WTC11 (cell line): Measurements from ENCODE around the gene ABHD1. TPM values are rescaled to one million over a fixed set of nuclear protein-coding genes. Genes with fewer than 3 reads are reported as not detected.

Experiments used
- ATAC-seq: fragments of 200-7000 bp; cut with Tn5 transposase; 2 replicates; pipeline ENCODE4 v1.10.0; 2021; ENCODE audit warnings: mild to moderate bottlenecking, moderate library complexity
- CTCF ChIA-PET: fragments of 300-600 bp; sonication (Branson Sonifier 250); formaldehyde crosslinking; loops from one replicate; lab custom pipeline; 2021; ENCODE audit warnings: antibody characterized with exemption; lab: Charles Lee
- POLR2A ChIA-PET: fragments of 350-600 bp; sonication (Branson Sonifier 250); formaldehyde crosslinking; loops from one replicate; lab custom pipeline; 2021; ENCODE audit warnings: antibody characterized with exemption; lab: Charles Lee
- DNase-seq: peaks from one replicate; pipeline ENCODE4 v3.0.0; 2021; ENCODE audit warnings: low spot score
- H3K27ac Mint-ChIP-seq: 2 replicates; pipeline ENCODE4 v1.8.0; 2021; ENCODE audit warnings: mixed read lengths
- H3K27me3 Mint-ChIP-seq: 2 replicates; pipeline ENCODE4 v1.8.0; 2021; ENCODE audit warnings: low read depth, mild to moderate bottlenecking, moderate library complexity, mixed read lengths
- H3K36me3 Mint-ChIP-seq: 2 replicates; pipeline ENCODE4 v1.8.0; 2021; ENCODE audit warnings: mixed read lengths
- H3K4me1 Mint-ChIP-seq: 2 replicates; pipeline ENCODE4 v1.8.0; 2022; ENCODE audit warnings: mixed read lengths
- H3K4me3 Mint-ChIP-seq: 2 replicates; pipeline ENCODE4 v1.8.0; 2021; ENCODE audit warnings: mild to moderate bottlenecking, moderate library complexity, mixed read lengths
- H3K9me3 Mint-ChIP-seq: 2 replicates; pipeline ENCODE4 v1.8.0; 2021; ENCODE audit warnings: mixed read lengths
- ATF2 ChIP-seq: sonication (generic); formaldehyde crosslinking; IDR thresholded peaks from 2 replicates; pipeline ENCODE4 v1.8.1; 2022; ENCODE audit warnings: low read depth, missing genetic modification reagents, borderline replicate concordance
- CBFB ChIP-seq: sonication (generic); formaldehyde crosslinking; IDR thresholded peaks from 2 replicates; pipeline ENCODE4 v1.8.1; 2022; ENCODE audit warnings: mild to moderate bottlenecking, low read depth, missing genetic modification reagents
- CDX4 ChIP-seq: fragments of 250-450 bp; sonication (Bioruptor Pico); IDR thresholded peaks from 2 replicates; pipeline ENCODE4 v1.9.0; 2021; ENCODE audit warnings: moderate library complexity, mild to moderate bottlenecking, inconsistent platforms, borderline replicate concordance
- E2F4 ChIP-seq: sonication (generic); formaldehyde crosslinking; IDR thresholded peaks from 2 replicates; pipeline ENCODE4 v1.8.1; 2022; ENCODE audit warnings: low read depth, mild to moderate bottlenecking, moderate library complexity, missing genetic modification reagents, borderline replicate concordance
- ELF4 ChIP-seq: sonication (generic); formaldehyde crosslinking; IDR thresholded peaks from 2 replicates; pipeline ENCODE4 v1.8.1; 2022; ENCODE audit warnings: low read depth, mild to moderate bottlenecking, moderate library complexity, missing genetic modification reagents
- ESRRA ChIP-seq: sonication (generic); formaldehyde crosslinking; IDR thresholded peaks from 2 replicates; pipeline ENCODE4 v1.8.1; 2022; ENCODE audit warnings: mild to moderate bottlenecking, missing genetic modification reagents, borderline replicate concordance
- GABPB1 ChIP-seq: sonication (generic); formaldehyde crosslinking; IDR thresholded peaks from 2 replicates; pipeline ENCODE4 v1.8.1; 2023; ENCODE audit warnings: mild to moderate bottlenecking, missing genetic modification reagents
- GRHL2 ChIP-seq: fragments of 250-450 bp; sonication (Bioruptor Pico); IDR thresholded peaks from 2 replicates; pipeline ENCODE4 v1.8.0; 2022; ENCODE audit warnings: mild to moderate bottlenecking, moderate library complexity; ENCODE audit not compliant: insufficient replicate concordance, severe bottlenecking
- HMGXB4 ChIP-seq: sonication (generic); formaldehyde crosslinking; IDR thresholded peaks from 2 replicates; pipeline ENCODE4 v1.8.1; 2023; ENCODE audit warnings: mild to moderate bottlenecking, moderate library complexity, missing genetic modification reagents
- IRF1 ChIP-seq: sonication (generic); formaldehyde crosslinking; IDR thresholded peaks from 2 replicates; pipeline ENCODE4 v1.8.0; 2023; ENCODE audit warnings: missing genetic modification reagents
- KAT7 ChIP-seq: sonication (generic); formaldehyde crosslinking; IDR thresholded peaks from 2 replicates; pipeline ENCODE4 v1.8.1; 2023; ENCODE audit warnings: missing genetic modification reagents, mild to moderate bottlenecking, borderline replicate concordance
- MXD4 ChIP-seq: fragments of 250-450 bp; sonication (Bioruptor Pico); IDR thresholded peaks from 2 replicates; pipeline ENCODE4 v1.8.0; 2021; ENCODE audit warnings: mild to moderate bottlenecking, moderate library complexity, borderline replicate concordance
- MYBL2 ChIP-seq: sonication (generic); formaldehyde crosslinking; IDR thresholded peaks from 2 replicates; pipeline ENCODE4 v1.8.1; 2023; ENCODE audit warnings: mild to moderate bottlenecking, moderate library complexity, missing genetic modification reagents
- NR1H2 ChIP-seq: sonication (generic); formaldehyde crosslinking; IDR thresholded peaks from 2 replicates; pipeline ENCODE4 v1.9.0; 2021; ENCODE audit warnings: mild to moderate bottlenecking, moderate library complexity, missing genetic modification reagents
- NR3C1 ChIP-seq: sonication (generic); formaldehyde crosslinking; conservative IDR thresholded peaks from 2 replicates; pipeline ENCODE4 v1.8.1; 2023; ENCODE audit warnings: low read depth, mild to moderate bottlenecking, missing genetic modification reagents
- RELA ChIP-seq: sonication (generic); formaldehyde crosslinking; IDR thresholded peaks from 2 replicates; pipeline ENCODE4 v1.8.1; 2022; ENCODE audit warnings: missing genetic modification reagents, mild to moderate bottlenecking, borderline replicate concordance
- SMAD3 ChIP-seq: sonication (generic); formaldehyde crosslinking; IDR thresholded peaks from 2 replicates; pipeline ENCODE4 v1.8.0; 2022; ENCODE audit warnings: missing genetic modification reagents, mild to moderate bottlenecking, borderline replicate concordance
- SP1 ChIP-seq: sonication (generic); formaldehyde crosslinking; conservative IDR thresholded peaks from 2 replicates; pipeline ENCODE4 v1.8.1; 2022; ENCODE audit warnings: missing genetic modification reagents
- TCF7 ChIP-seq: sonication (generic); formaldehyde crosslinking; IDR thresholded peaks from 2 replicates; pipeline ENCODE4 v1.8.0; 2022; ENCODE audit warnings: mild to moderate bottlenecking, low read depth, missing genetic modification reagents, moderate library complexity
- TEAD4 ChIP-seq: sonication (generic); formaldehyde crosslinking; IDR thresholded peaks from 2 replicates; pipeline ENCODE4 v1.8.0; 2022; ENCODE audit warnings: mild to moderate bottlenecking, missing genetic modification reagents
- ZBTB21 ChIP-seq: sonication (generic); formaldehyde crosslinking; IDR thresholded peaks from 2 replicates; pipeline ENCODE4 v1.8.1; 2023; ENCODE audit warnings: mild to moderate bottlenecking, missing genetic modification reagents, borderline replicate concordance
- ZNF138 ChIP-seq: sonication (generic); formaldehyde crosslinking; conservative IDR thresholded peaks from 2 replicates; pipeline ENCODE4 v1.8.1; 2022; ENCODE audit warnings: mild to moderate bottlenecking, moderate library complexity, missing genetic modification reagents
- ZNF219 ChIP-seq: sonication (generic); formaldehyde crosslinking; IDR thresholded peaks from 2 replicates; pipeline ENCODE4 v1.8.0; 2023; ENCODE audit warnings: missing genetic modification reagents, mild to moderate bottlenecking, borderline replicate concordance
- ZNF232 ChIP-seq: sonication (generic); formaldehyde crosslinking; IDR thresholded peaks from 2 replicates; pipeline ENCODE4 v1.8.0; 2022; ENCODE audit warnings: mild to moderate bottlenecking, missing genetic modification reagents
- total RNA-seq: library from RNA; stranded (reverse); gene quantifications from 3 replicates; pipeline ENCODE4 v1.2.3, GENCODE V29; 2021
- TF ChIP-seq, protein P1 (sequence below): fragments of 250-450 bp; sonication (Bioruptor Pico); IDR thresholded peaks from 2 replicates; pipeline ENCODE4 v1.9.0; 2021; ENCODE audit warnings: mild to moderate bottlenecking

ABHD1 gene
- total RNA-seq, 1 experiment from 2014 or later, result 0.31 TPM

DNA sequence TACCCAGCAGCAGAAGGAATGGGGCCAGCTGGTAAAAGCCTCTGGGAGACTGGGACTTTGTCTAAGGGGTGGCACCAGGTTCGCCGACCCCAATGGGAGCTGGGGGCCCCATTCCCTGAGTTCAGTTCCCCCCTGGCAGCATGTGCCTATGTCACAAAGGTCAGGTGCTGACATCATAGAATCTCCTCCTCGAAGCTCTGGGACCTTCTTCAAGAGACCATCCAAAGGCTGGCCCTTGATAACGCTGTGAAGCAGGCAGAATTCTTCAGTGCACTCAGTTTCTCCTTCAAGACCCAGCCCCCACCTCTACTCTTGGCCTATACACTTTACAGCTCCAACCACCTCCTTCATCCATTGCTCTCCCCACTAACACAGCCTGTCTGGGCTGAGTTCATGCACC, 15.7 kb downstream of the ABHD1 start, which contains the start of gene PRR30:
PRR30 (minus strand) TSS at position 101 of the 400 bp plus-strand sequence. CDS start 1,081 bp downstream, outside the sequence.
- POLR2A ChIA-PET, result no interaction called here
- Mint-ChIP-seq H3K9me3 (no peaks in the 10 kb centered on the region), H3K4me3 (no peak within 1 kb of the TSS), H3K4me1 (0 out of 2 replicates have a peak, but pooled peaks cover 3% of the 10 kb centered on the region), H3K27ac (no peak within 1 kb of the TSS), H3K27me3 (peaks cover 11% of the 10 kb centered on the region), H3K36me3 (no peaks in the 10 kb centered on the region; the same call in 1 of the 2 replicates)
- TF ChIP-seq GABPB1 (CRISPR knock-in tag), result no peak
- TF ChIP-seq MXD4 (CRISPR knock-in tag), result no peak
- no peak for TF ChIP-seq SP1 (CRISPR knock-in tag)
- no peak for TF ChIP-seq KAT7 (CRISPR knock-in tag)
- no peak for TF ChIP-seq CBFB
- no peak for TF ChIP-seq NR1H2 (CRISPR knock-in tag)
- no peak for TF ChIP-seq ZBTB21 (CRISPR knock-in tag)
- no peak for TF ChIP-seq IRF1 (CRISPR knock-in tag)
- no peak for TF ChIP-seq NR3C1 (CRISPR knock-in tag)
- no peak for TF ChIP-seq E2F4 (CRISPR knock-in tag)
- TF ChIP-seq HMGXB4, result no peak
- no peak for TF ChIP-seq SMAD3 (CRISPR knock-in tag)
- TF ChIP-seq ZNF232, result no peak
- no peak for TF ChIP-seq MYBL2 (CRISPR knock-in tag)
- no peak for TF ChIP-seq ELF4 (CRISPR knock-in tag)
- no peak for TF ChIP-seq ESRRA
- TF ChIP-seq CDX4 (CRISPR knock-in tag), result no peak
- TF ChIP-seq TEAD4 (CRISPR knock-in tag), result no peak
- no peak for TF ChIP-seq ZNF219 (CRISPR knock-in tag)
- CTCF ChIA-PET, result interaction anchor here (0.5 to 1.4 kb wide), 2 partner anchors 30 to 107 kb away, joined by 3 to 4 read pairs; no protein-coding TSS in a partner anchor
- DNase-seq (no peak), ATAC-seq (no peak)

- ATAC-seq, result no peak
- H3K36me3 Mint-ChIP-seq, result no peaks in the 10 kb centered on the region
- ChIA-PET CTCF (no interaction called here), POLR2A (no interaction called here)
- H3K27me3 Mint-ChIP-seq, result peaks cover 8% of the 10 kb centered on the region; the same call in 1 of the 2 replicates
- H3K4me1 Mint-ChIP-seq, result no peaks in the 10 kb centered on the region
- no peak for DNase-seq
- H3K27ac Mint-ChIP-seq, result no peak overlapping the region
- H3K4me3 Mint-ChIP-seq, result no peak overlapping the region
- no peaks in the 10 kb centered on the region for H3K9me3 Mint-ChIP-seq
- TF ChIP-seq, protein P1, sequence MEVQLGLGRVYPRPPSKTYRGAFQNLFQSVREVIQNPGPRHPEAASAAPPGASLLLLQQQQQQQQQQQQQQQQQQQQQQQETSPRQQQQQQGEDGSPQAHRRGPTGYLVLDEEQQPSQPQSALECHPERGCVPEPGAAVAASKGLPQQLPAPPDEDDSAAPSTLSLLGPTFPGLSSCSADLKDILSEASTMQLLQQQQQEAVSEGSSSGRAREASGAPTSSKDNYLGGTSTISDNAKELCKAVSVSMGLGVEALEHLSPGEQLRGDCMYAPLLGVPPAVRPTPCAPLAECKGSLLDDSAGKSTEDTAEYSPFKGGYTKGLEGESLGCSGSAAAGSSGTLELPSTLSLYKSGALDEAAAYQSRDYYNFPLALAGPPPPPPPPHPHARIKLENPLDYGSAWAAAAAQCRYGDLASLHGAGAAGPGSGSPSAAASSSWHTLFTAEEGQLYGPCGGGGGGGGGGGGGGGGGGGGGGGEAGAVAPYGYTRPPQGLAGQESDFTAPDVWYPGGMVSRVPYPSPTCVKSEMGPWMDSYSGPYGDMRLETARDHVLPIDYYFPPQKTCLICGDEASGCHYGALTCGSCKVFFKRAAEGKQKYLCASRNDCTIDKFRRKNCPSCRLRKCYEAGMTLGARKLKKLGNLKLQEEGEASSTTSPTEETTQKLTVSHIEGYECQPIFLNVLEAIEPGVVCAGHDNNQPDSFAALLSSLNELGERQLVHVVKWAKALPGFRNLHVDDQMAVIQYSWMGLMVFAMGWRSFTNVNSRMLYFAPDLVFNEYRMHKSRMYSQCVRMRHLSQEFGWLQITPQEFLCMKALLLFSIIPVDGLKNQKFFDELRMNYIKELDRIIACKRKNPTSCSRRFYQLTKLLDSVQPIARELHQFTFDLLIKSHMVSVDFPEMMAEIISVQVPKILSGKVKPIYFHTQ (CRISPR knock-in tag), result no peak
- TF ChIP-seq RELA (CRISPR knock-in tag) (no peak), TCF7 (CRISPR knock-in tag) (no peak), ZNF232 (no peak), ATF2 (CRISPR knock-in tag) (no peak), GABPB1 (CRISPR knock-in tag) (no peak), IRF1 (CRISPR knock-in tag) (no peak), CDX4 (CRISPR knock-in tag) (no peak), MYBL2 (CRISPR knock-in tag) (no peak), GRHL2 (CRISPR knock-in tag) (no peak), ZNF138 (CRISPR knock-in tag) (no peak)
Measured at GRCh38 chr2:27143285-27143684, 19.7 kb downstream of the ABHD1 start.
